Activated CD8-positive, alpha-beta memory T cell treated with anti-CD3 and anti-CD28 coated beads, Interleukin-2, amount 50 U/mL, for 4 hours (primary cell): ENCODE measurements around the gene OR52W1.
A peak's percentile ranks its signal among the peaks of the same experiment; 100 is the strongest.
"Not testable (repeated sequence)": the region's sequence is repeated elsewhere in the genome, so short reads cannot be mapped to it uniquely, and the experiment has no call there.

Experiments
- DNase-seq: peaks from one replicate; pipeline ENCODE4 v3.0.0-alpha.2; 2020

The OR52W1 gene

DNA sequence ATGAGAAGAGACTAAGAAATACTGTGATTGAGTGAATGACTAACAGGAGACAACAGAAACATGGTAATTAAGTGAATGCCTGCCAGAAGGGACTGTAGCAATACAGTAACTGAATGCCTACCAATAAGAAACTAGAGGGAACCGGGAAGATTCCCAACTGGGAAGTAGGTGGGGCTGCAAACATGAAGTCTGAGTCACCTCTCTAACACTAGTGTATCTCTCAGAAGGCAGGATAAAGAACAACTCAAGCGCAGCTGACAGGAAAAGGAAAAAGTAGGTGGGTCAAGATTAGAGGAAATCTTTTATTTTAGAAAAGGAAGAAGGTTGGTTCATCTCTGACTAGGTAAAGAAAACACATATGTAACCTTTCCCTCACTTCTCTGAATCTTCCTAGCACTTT is 20.3 kb downstream of the OR52W1 start:
- DNase-seq: no peak

DNA sequence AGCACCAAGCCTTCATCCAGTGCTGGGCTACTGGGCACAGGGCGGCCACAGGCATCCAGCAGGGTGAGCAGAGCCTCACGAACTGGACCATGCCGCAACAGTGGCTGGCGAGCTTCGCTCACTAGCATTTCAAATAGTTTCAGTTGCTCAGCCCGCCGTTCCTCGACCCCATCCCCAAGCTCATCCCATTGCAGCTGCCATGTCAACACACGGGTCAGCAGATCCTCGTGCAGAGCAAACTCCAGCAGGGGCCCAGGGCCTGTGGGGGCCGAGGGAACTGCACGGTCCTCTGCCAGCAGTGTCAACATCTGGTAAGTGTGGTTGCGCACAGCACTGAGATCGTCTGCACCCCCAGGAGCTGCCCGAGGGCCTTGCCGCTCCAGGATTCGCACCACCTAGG is 24.8 kb downstream of the OR52W1 start:
- DNase-seq: no peak

DNA sequence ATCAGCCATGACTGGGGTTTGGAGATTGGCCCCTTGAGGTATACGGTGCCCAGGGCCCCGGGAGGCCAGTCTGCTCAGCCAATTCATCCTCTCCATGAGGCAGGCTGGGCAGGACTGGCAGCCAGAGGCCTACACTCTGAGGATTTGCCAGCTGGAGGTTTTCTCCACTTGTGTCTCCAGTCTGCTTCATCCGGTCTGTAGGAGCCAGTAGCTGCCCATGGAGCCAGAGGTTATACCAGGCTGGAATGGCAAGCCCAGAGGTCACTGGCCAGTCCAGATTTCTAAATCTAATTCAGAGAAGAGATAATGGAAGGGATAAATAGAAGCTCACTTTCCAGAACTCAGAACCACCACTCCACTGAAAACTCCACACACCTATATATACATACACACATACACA is 25.4 kb downstream of the OR52W1 start:
- DNase-seq: no peak

DNA sequence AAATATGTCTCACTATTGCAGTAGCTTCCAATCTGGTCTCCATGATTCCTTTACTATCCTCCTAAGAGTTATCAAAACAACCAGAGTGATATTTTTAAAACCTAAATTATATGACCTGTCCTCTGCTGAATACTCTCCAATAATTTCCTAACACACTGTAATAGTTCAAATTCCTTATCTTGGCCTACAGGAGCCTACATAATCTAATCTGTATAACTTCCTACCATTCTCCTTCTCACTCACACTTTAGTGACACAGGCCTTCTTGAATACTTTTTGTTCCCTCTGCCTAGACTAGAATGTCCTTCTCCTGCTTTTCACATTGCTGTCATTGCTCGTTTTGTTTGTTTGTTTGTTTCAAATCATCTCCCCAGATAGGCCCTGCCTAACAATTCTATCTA is 26.0 kb downstream of the OR52W1 start:
- DNase-seq: no peak

DNA sequence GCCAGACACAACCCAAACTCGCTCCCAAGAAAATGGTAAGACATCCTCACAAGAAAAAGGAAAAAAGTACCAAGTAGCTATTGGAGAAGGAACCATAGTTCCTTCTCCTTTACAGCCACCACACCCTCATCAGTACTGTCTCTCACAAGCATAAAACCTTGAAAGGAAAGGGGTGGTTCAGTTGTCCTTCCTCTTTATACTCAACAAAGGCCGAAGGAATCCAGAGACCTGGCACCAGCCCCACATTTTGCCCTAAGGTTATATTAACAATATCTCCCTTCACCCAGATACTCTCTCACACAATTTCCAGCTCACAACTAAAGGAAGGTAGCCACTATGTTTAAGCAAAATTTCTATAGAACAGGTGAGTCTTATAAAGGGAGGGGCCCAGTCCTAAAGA is 26.9 kb downstream of the OR52W1 start:
- no peak for DNase-seq

DNA sequence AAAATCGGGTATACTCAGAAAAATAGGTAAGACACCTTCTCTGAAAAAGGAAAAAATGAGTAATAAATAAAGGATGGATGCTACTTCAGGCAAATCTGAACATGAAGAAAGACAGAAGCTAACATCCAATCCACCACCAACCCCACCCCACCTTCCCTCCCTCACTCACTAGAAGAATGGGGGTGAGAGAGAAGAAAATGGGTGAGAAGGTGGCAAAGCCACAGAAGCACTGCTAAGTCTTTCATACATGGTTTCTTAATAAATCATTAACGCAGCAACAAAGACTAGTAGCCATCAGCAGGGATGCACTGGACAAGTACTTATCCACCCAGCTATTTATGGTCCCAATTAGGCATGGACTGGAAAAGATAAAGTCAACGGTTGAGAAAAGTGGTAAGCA is 29.5 kb downstream of the OR52W1 start:
- no peak for DNase-seq

DNA sequence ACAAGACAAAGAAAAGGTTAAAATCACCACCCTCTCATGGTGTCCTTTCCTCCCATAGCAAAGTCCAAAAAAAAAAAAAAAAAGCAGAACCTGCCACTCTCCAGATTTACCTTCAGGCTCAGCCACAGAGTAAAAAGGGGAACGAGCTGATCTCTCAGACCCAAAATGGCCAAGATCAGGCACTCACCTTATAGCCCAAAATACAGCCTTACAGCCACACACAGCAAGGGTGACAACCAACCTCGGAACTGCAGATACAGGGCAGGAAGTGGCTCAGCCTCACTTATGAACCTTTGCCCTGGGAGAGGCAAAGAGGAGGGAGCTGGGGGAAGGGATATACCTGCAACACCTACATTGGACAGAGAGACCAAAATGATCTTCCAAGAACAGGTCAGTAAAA is 30.9 kb downstream of the OR52W1 start:
- no peak for DNase-seq

DNA sequence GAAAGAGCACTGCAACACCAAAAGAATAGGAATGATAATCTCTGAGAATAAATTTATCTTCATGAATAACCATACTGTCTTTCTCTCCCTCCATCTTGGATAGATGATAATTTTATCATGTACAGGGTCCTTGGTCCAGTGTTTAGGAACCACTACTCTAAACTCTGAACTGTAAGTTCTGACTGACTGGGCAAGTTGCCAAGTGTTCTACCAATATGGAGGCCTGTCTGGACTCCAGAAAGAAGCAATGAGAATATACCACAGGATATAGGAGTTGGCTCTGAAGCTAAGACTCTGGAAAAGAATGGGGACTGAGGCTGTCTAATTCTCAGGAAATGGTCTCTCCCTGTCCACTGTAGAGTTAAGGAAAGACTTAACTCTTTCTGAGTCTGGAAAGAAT is 33.9 kb downstream of the OR52W1 start:
- DNase-seq: no peak

DNA sequence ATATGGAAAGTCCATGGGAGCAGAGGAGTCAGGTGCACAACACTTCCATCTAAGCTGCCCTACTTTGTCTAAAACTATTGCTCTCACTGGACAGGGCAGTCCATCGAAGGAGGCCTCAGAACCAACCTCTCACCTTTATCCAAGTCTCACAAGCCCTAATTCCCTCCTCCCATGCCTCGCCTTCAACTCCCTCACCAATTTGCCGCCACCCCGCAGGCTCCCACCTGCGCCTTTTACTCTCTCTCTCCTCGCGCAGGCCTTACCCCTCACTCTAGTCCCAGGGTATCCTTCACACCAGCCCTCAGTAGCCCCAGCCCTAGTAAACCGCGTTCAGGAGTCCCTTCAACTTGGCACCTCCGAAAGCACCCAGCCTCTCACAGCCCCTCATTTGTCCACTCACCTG is 35.0 kb downstream of the OR52W1 start:
- DNase-seq: no peak

DNA sequence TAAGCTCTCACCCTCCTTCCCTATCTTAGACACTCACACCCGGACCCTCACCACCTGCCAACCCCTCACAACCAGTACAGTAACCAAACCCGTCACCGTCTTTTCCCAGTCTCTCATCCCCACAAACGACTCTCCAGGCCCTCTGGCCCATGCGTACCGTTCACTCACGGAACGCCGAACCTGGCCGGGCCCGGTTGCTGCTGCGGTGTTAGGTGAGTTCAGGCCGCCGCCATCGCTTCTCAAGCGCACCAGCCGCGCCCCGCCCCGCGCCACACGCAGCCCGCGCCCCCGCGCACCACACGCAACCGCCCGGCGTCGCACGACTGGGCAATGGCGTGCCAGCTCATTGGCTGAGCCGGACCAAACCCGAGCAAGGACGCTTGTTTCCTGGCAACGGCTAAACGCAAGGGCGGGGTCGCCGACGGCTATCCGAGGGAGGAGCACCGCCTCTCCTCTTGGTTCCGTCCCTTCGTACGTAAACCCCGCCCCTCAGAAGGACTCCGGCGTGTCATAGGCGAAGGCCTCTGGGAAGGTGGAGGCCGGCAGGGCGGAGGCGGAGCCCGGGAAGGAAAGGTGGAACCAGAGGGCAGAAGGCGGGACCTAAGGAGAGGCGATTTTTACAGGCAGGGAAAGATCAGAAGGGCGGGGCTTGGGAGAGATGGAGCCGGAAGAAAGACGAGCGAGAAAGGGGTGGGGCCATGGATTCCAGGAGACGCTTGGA is 35.5 kb downstream of the OR52W1 start, which contains the start of gene FHIP1B:
Gene FHIP1B (minus strand): TSS at position 250 of the 721 bp plus-strand sequence. CDS start 10,120 bp downstream, outside the sequence.
- DNase-seq: peak; percentile 99

DNA sequence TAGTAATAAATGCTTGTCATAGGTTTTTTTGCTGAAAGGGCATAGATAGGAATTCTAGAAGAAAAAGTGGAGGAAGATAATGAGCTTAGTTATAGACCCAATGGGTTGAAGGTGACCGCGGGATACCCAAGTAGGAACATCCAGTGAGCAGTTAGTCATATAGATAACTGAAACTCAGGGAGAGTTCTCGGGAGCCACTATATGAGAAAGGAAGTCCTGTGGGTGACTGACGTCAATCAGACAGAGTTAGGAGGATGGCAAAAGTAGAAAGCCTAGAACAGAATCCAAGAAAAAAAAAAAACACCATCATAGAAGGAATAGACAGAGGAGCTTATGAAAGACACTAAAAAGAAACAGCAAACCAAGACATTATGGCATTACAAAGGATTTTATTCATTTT is 38.2 kb downstream of the OR52W1 start:
- no peak for DNase-seq

DNA sequence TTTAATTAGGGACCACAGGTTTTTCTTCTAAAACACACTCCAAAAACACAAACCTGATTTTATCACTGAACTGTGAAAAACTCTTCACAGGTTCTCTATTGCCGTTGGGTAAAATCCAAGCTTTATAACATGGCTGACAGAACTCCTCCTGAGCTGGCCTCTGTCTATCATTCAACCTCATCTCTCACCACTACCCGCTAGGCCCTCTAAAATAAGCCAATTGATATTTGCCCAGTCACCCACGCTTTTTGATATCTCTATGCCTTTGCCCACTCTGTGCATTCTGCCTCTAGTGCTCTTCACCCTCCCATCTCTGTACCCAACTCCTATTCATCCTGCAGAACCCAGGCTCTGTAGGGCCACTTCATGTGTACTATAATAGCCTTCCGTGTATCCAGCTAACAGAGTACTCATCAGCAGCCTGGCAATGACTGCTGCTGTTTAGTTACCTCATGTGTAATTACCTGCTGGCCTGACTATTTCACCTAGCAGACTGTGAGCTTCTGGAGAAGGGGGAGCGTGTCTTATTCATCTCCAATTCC is 38.8 kb downstream of the OR52W1 start:
- DNase-seq: no peak

DNA sequence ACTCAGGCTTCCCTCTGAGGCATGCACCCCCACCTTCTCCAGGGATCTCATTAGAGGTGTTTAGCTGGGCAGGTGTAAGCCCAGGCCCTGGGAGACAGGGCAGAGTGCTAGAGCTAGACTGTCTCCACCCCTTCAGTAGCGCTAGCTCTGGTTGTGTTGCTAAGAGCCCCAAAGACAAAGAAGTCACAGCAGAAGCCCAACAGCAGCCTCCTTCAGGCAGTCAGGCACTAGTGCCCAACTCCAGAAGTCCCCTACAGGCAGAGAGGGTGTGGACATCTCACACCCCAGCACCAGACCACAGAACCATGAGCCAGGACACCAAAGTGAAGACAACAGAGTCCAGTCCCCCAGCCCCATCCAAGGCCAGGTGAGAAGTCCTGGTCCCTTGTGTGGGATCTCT is 39.9 kb downstream of the OR52W1 start, which contains the start of gene CNGA4:
Gene CNGA4 (plus strand): TSS at position 188 of the 400 bp plus-strand sequence. CDS start 118 bp downstream, at position 306.
- no peak for DNase-seq

DNA sequence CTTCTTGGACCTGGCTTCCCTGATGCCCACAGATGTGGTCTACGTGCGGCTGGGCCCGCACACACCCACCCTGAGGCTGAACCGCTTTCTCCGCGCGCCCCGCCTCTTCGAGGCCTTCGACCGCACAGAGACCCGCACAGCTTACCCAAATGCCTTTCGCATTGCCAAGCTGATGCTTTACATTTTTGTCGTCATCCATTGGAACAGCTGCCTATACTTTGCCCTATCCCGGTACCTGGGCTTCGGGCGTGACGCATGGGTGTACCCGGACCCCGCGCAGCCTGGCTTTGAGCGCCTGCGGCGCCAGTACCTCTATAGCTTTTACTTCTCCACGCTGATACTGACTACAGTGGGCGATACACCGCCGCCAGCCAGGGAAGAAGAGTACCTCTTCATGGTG is 41.1 kb downstream of the OR52W1 start:
- no peak for DNase-seq

DNA sequence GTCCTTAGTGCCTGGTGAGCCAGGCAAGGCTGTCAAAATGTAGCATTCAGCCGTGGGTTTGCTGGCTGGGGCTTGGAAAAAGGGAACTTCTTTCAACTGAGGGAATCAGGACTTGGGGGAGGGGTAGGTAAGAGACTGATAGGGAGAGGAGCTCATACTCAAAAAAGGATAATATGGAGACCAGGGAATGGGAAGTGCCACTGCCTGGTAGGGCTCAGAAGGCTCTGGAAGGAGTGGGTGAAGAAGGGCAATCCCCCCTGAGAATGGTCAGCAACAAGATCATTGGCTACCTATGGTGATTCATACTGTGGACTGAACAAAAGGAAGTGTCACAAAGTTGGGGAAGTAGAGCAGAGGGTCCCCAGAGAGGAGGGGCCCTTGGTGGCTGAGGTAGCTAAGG is 41.8 kb downstream of the OR52W1 start:
- DNase-seq: no peak

DNA sequence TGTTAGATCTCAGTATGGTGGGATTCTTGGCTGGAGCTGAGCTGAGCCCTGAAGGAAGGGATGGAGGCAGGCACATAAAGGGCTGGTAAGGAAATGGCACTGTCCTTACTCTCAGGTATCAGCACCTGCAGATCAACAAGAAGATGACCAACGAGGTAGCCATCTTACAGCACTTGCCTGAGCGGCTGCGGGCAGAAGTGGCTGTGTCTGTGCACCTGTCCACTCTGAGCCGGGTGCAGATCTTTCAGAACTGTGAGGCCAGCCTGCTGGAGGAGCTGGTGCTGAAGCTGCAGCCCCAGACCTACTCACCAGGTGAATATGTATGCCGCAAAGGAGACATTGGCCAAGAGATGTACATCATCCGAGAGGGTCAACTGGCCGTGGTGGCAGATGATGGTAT is 42.3 kb downstream of the OR52W1 start:
- DNase-seq: no peak

DNA sequence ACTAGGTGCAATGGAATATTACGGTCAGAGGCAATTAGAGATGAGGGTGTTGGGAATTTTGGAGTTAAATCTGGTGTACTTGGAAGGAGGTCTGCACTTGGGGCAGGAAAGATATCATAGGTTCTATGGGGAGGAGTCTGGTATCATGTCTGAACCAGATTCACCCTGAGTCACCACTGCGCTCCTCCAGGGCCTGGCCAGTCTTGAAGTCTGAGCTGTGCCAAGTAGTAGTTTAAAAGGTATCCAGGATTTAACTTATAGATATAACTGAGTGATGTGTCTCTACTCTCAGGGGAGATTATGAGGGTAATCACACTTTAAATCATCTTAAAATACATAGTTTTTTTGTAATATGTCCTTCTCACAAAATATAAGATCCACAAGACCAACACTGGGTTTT is 46.5 kb downstream of the OR52W1 start:
- no peak for DNase-seq

DNA sequence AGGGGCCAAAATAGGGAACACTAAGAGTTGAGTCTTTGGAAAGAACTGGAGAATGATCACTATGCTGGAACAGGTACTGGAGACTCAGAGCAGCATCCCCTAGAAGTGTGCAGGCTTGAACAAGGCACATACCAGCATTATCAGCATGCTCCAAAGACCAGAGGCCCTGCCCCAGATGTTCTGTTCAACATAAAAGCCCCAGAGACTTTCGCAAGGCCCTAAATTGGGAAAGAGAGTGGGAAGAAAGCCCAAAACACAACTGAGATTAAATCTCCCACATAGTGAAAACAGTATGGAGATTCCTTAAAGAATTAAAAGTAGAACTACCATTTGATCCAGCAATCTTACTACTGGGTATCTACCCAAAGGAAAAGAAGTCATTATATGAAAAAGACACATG is 49.2 kb downstream of the OR52W1 start:
- no peak for DNase-seq

DNA sequence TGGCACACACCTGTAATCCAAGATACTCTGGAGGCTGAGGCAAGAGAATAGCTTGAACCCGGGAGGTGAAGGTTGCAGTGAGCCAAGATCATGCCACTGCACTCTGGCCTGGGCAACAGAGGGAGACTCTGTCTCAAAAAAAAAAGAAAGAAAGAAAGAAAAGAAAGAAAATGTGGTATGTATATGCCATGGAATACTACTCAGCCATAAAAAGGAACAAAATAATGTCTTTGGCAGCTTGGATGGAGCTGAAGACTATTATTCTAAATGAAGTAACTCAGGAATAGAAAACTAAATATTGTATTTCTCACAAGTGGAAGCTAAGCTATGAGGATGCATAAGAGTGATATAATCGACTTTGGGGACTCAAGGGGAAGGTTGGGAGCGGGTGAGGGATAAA is 49.9 kb downstream of the OR52W1 start:
- DNase-seq: not testable (repeated sequence)
